Large intestine (tissue), 3 donors: Measurements from ENCODE around the gene ERF. TPM values are rescaled to one million over a fixed set of nuclear protein-coding genes. Genes with fewer than 3 reads are reported as not detected.

Experiments used
- DNase-seq, 2 donors: peaks; one replicate each; pipeline versions ENCODE4 v3.0.0 to v3.0.0-alpha.2; 2013
- H3K27ac ChIP-seq: one replicate; pipeline ENCODE4 v1.5.1; 2013; ENCODE audit warnings: low read length
- H3K27me3 ChIP-seq: 2 replicates; pipeline ENCODE4 v1.6.1; 2013; ENCODE audit warnings: low read length; ENCODE audit not compliant: control insufficient read depth, insufficient read depth
- H3K36me3 ChIP-seq: 2 replicates; pipeline ENCODE4 v1.6.1; 2013; ENCODE audit warnings: low read length; ENCODE audit not compliant: control insufficient read depth, insufficient read depth
- H3K4me1 ChIP-seq: one replicate; pipeline ENCODE4 v1.6.1; 2013; ENCODE audit warnings: low read length; ENCODE audit not compliant: control insufficient read depth, insufficient read depth
- H3K4me3 ChIP-seq: one replicate; pipeline ENCODE4 v1.5.1; 2013; ENCODE audit warnings: low read length
- H3K9me3 ChIP-seq: one replicate; pipeline ENCODE4 v1.6.1; 2013; ENCODE audit warnings: mild to moderate bottlenecking, low read depth, low read length, moderate library complexity; ENCODE audit not compliant: control insufficient read depth
- WGBS: methylation state at CpG from one replicate; pipeline ENCODE4 v1.1.5; 2013; ENCODE audit warnings: low lambda C conversion rate; ENCODE audit not compliant: insufficient coverage; 5-methylcytosine and 5-hydroxymethylcytosine counted together
- polyA plus RNA-seq: library from polyadenylated mRNA; unstranded; fragments of 120-200 nt; gene quantifications from one replicate; pipeline ENCODE4 v1.2.1, GENCODE V29; 2013

The ERF gene
- polyA plus RNA-seq, 1 donor, result 70.3 TPM

DNA sequence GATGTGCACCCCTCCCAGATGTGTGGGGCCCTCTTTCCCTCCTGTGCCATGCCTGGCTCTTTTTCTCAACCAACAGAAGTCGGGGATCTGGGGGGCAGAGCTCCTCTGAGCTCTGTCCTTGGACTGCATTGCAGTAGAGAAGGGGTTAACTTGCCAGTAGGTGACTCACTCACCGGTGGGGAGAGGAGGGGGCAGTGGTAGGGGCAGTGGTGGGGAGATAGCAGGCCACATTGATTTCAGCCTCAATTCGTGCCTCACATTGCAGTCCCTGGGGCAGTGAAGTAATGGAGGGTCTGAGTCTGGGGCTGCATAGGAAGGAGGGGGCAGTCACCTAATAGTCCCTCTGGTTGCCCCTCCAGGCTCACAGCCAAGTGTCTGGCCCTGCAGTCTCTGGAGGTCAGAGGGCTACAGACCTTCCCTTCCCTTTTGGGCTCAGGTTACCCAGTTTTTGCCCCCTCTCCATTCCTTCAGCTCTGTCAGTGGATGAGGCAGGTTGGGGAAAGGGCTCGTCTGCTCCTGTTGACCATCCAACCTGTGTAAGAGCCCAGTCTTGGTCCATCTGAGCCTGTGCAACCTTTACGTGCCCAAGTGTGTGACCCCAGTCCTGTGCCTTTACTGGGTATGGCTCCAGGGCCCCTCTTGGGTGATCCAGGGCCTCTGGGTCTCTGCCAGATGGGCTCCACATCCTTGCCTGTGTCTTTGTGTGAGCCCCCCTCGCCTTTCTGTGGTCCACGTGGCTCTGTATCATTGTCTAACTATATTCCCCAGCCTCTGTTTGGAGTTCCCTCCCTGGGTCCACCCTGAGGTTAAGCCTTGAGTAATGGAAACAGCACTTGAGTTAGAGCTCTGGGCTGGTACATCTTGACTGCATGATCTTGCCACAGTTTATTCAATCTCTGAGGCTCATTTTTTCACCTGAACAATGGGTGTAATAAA lies 27.2 kb upstream of the ERF start:
- peak in 1 of 2 donors; percentile 37 for DNase-seq
- WGBS, result no CpG with 5 or more reads among the region's 7 CpGs

DNA sequence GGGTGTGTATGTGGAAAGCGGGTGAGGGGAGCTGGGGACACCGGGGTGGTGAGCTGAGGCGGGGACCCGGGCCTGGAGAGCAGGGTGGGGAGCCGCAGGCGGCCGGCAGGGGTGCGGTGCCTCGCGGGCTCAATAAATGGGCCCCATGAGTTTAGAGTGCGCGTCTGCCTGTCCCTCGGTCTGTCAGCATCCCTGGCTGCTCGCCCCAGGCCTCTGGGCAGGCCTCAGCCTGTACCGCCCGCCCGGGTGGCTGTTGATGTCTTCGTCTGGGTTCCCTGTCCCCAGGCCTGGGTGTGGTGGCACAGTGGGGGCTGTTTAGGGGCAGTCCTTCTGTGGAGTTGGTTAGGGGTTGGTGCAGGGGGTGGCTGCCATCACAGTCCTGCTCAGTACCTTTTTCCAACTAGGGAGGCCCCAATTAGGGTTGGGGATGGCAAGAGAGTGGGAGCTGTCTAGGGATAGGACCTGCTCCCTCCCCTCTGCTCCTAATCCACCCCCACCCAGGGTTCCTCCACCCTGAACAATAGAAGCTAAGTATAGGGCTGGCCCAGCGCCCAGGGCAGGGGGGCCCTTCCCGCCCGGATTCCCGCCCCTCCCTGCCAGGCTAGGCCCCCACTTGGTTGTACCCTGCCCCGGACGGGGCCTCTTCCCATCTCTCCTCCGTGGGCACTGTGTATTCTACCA lies 26.4 kb upstream of the ERF start:
- Histone ChIP-seq H3K27ac (peak overlapping the region; percentile 83), H3K9me3 (no peaks in the 10 kb centered on the region), H3K36me3 (peaks cover 5% of the 10 kb centered on the region), H3K4me3 (peak overlapping the region; percentile 96), H3K27me3 (no peaks in the 10 kb centered on the region), H3K4me1 (peaks cover 68% of the 10 kb centered on the region)
- DNase-seq, result peak in 1 of 2 donors; percentile 74
- WGBS, result no CpG with 5 or more reads among the region's 25 CpGs

More for the DNA sequence above, 27.2 kb upstream of the ERF start:
- Histone ChIP-seq H3K9me3 (no peaks in the 10 kb centered on the region), H3K27ac (peak overlapping the region; percentile 83), H3K27me3 (no peaks in the 10 kb centered on the region), H3K36me3 (peaks cover 5% of the 10 kb centered on the region), H3K4me1 (peaks cover 64% of the 10 kb centered on the region), H3K4me3 (no peak overlapping the region)

DNA sequence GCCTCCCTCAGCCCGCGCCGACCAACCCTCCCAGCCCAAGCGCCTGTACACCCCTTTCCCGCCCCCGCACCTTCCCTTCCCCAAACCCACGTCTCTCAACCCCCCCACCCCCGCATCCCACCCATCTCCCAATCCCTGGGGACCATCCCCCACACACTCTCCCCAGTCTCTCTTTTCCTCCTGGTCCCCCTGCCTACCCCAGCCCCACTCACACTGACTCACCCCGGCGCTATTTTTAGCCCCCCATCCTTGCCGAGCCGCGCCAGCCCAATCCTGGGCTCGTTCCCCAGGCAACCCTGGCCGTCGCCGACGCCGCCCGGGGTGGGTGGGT lies 25.9 kb upstream of the ERF start:
- Histone ChIP-seq H3K36me3 (peaks cover 10% of the 10 kb centered on the region), H3K27me3 (no peaks in the 10 kb centered on the region), H3K9me3 (no peaks in the 10 kb centered on the region), H3K27ac (peak overlapping the region; percentile 83), H3K4me1 (peaks cover 63% of the 10 kb centered on the region), H3K4me3 (peak overlapping the region; percentile 96)
- DNase-seq, result no peak
- no CpG with 5 or more reads among the region's 20 CpGs for WGBS

DNA sequence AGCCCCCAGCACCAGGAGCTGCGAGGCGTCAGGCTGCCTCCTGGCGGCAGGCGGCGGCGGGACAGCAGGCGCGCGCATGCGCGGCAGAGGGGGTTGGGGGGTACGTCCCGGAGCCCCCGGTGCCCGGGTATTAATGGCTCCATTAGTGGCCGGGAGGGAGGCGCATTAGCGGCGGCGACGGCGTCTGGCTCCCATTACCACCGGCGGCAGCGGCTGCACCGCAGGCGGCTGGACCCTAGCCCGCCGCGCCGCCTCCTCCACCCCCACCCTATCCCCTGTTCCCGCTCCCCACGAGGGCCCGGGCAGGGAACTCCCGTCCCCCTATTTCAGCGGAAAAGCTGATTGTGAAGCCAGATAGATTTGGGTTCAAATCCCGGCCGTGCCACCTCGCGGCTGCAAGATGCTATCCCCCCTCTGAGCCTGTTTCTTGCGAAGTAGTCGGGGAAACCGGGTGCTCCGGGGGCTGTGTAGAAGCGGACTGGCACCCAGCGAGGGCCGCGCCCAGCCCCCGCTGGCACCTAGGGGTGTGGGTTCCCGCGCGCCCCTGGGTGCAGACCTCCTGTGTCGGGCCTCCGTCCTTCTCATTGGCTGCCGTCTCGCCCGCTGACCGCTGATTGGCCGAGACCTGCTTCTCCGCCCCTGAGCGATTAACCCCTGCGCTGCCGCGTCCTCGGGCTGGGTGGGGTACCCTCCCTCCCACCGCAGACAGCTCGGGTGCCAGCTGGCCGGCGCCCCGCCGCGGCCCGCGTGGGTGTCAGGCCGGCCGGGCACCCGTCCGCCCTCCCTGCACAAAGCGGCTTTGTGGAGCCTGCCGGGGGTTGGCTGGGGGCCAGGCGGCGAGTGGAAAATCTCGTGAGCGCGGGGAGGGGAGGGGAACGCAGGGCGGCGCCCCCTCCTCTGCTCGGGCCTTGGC lies 25.2 kb upstream of the ERF start:
- Histone ChIP-seq H3K9me3 (no peaks in the 10 kb centered on the region), H3K4me3 (peak overlapping the region; percentile 96), H3K36me3 (peaks cover 14% of the 10 kb centered on the region), H3K4me1 (peaks cover 59% of the 10 kb centered on the region), H3K27me3 (no peaks in the 10 kb centered on the region), H3K27ac (peak overlapping the region; percentile 83)
- DNase-seq, result peak in 1 of 2 donors; percentile 90
- no CpG with 5 or more reads among the region's 89 CpGs for WGBS

DNA sequence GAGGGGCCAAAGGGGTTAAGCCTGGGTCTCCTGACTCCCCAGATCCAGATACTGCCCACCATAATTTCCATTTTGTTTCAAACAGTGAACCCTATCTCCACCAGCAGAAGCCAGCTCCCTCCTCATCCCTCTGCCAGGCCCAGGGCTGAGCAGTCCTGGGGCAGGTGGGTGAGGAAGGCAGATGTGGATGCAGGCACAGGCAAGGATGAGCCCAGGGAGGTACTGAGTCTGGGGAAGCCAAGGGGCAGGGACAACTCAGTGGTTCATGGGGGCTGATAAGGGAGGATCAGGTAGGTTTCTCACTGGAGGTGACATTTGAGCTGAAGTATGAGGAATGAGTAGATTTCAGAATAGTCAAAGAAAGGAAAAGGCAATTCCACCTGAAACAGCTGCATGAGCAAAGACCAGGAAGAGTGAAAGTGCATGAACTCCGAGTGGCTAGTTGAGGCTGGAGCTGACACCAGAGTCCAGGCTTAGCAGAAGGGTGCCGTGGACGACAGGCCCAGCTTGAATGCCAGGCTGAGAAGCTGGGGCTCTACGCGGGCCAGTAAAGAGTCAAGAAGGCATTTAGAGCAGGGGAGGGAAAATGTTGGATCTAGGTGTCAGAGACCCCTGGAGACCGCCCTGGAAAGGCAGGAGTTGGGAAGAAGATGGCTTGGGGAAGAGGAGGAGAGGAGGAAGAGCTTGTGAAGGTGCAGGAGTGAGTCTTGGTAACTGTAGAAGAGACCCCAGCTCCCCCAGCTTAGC lies 24.4 kb upstream of the ERF start:
- Histone ChIP-seq H3K36me3 (peaks cover 22% of the 10 kb centered on the region), H3K4me1 (peaks cover 54% of the 10 kb centered on the region), H3K9me3 (no peaks in the 10 kb centered on the region), H3K4me3 (peak overlapping the region; percentile 96), H3K27ac (peak overlapping the region; percentile 82), H3K27me3 (no peaks in the 10 kb centered on the region)
- DNase-seq, result no peak
- no CpG with 5 or more reads among the region's 6 CpGs for WGBS

DNA sequence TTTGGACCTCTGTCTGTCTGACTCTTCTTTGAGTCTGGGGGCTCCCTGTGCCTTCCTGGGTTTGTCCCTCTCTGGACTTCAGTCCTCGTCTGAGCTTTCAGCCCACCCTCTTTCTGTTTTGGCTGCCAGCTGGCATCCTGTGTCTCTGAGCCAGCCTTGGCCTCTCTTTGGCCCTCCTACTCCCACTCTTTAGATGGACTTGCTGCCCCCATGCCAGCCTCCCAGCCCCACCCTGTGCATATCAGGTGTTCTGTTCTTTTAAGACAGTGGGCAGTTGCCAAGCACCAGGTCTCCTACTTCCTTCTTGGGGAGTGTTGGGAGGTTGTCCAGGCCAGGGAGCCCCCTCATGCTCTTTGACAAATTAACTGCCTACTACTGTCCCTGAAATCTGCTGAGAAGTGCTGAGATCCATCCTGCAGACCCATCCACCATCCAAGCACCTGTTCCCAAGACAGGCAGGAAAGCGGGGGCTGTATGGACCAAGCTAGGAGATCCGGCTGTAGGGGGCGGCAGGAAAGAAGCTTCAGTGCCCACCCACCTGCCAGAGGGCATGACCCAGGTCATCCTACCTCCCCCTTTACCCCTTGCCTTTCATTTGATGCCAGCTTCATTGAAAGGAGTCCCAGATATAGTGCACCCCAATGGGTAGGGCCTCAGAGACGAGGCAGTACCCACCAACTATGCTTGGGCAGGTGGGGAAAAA lies 23.7 kb upstream of the ERF start:
- no peaks in the 10 kb centered on the region for H3K27me3 ChIP-seq
- peak overlapping the region; percentile 82 for H3K27ac ChIP-seq
- WGBS, result 100% methylated on average over 1 of the region's 5 CpGs
- H3K4me1 ChIP-seq, result peaks cover 54% of the 10 kb centered on the region
- no peaks in the 10 kb centered on the region for H3K9me3 ChIP-seq
- no peak for DNase-seq
- H3K36me3 ChIP-seq, result peaks cover 29% of the 10 kb centered on the region
- H3K4me3 ChIP-seq, result no peak overlapping the region

DNA sequence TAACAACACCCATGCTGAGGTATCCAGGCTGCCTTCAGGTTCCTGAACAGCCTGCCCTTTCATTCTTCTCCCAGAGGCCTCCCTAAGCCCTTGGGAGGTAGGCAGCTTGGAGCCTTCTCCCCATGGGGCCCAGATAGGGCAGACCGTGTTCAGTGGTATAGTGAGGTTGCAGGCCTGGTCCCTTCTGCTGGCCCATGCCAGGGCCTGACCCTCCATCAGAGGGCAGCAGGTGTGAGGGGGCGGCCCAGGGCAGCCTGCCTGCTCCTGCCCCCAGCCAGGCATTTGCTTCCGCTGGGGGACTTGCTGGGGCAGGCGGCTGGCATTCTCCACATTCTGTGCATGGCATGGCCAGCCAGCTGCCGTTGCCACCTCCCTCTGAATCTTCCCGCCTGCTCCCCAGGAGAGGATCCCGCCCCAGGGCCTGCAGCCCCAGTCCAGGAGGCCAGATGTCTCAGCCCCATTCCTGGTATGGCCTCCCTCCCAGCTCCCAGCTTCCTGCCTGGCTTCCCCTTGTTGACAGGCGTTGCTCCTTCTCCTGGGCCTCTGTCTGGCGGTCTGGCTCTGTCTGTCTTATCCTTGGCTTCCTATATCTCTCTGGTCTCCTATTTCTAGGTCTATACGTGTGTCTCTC lies 23.0 kb upstream of the ERF start:
- Histone ChIP-seq H3K27ac (peak overlapping the region; percentile 32), H3K36me3 (peaks cover 36% of the 10 kb centered on the region), H3K9me3 (no peaks in the 10 kb centered on the region), H3K4me3 (no peak overlapping the region), H3K27me3 (no peaks in the 10 kb centered on the region), H3K4me1 (peaks cover 49% of the 10 kb centered on the region)
- no CpG with 5 or more reads among the region's 10 CpGs for WGBS
- peak in 1 of 2 donors; percentile 56 for DNase-seq

DNA sequence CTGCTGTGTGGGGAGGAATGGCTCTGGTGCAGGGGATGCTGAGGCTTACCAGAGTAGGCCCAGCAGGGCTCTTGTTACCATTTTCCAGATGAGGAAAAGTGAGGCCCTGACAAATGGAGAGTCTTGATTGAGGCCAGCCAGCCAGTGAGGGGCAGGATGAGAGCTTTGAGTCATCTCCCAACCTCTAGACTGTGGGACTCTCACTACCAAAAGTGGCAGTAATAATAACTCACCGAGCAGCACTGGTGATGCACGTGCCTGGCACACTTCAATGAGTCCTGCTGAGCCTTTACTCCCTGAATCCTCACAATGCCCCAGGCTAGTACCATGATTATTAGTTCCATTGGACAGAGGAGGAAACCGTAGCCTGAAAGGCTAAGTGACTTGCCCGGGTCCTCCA lies 21.9 kb upstream of the ERF start:
- WGBS, result no CpG with 5 or more reads among the region's 4 CpGs
- Histone ChIP-seq H3K4me1 (peaks cover 41% of the 10 kb centered on the region), H3K27me3 (no peaks in the 10 kb centered on the region), H3K36me3 (peaks cover 47% of the 10 kb centered on the region), H3K9me3 (no peaks in the 10 kb centered on the region), H3K27ac (no peak overlapping the region), H3K4me3 (no peak overlapping the region)
- DNase-seq, result no peak

DNA sequence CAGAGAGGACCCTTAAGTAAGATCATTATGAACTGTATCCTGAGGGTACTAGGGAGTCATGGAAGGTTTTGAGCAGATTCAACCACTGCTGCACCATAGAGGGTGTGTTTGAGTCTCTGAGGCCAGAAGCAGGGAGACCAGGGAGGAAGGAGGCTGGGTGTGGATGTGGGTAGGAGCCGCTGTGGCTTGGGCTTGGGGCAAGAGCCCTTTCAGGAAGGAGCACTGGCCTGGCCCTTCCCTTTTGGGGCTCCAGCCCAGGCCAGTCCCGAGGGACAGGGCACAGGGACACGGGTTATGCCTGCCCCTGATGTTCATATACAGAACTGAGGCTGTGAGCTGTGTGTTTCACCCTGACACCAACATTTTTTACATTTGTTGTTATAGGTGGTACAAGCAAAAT lies 21.4 kb upstream of the ERF start:
- no CpG with 5 or more reads among the region's 3 CpGs for WGBS
- no peak overlapping the region for H3K4me3 ChIP-seq
- H3K27me3 ChIP-seq, result no peaks in the 10 kb centered on the region
- no peak overlapping the region for H3K27ac ChIP-seq
- peaks cover 41% of the 10 kb centered on the region for H3K4me1 ChIP-seq
- H3K9me3 ChIP-seq, result no peaks in the 10 kb centered on the region
- peak in 1 of 2 donors; percentile 1 for DNase-seq
- peaks cover 51% of the 10 kb centered on the region for H3K36me3 ChIP-seq
